Transverse colon (tissue), 4 donors: ENCODE results near the gene CNTNAP2. TPM values are rescaled to one million over a fixed set of nuclear protein-coding genes. Genes with fewer than 3 reads are reported as not detected.

Experiments used
- DNase-seq: peaks from one replicate; pipeline ENCODE4 v3.0.0-alpha.2; 2019
- H3K27ac ChIP-seq, 4 donors: fragments of 200-600 bp; sonication (generic); 2 replicates each; pipeline ENCODE4 v1.5.1; 2016 to 2018; ENCODE audit warnings: inconsistent platforms in 4 of 4
- H3K27me3 ChIP-seq: fragments of 200-600 bp; sonication (generic); 2 replicates; pipeline ENCODE4 v1.5.1; 2017; ENCODE audit warnings: inconsistent platforms
- H3K36me3 ChIP-seq, 4 donors: fragments of 200-600 bp; sonication (generic); 2 replicates each; pipeline ENCODE4 v1.5.1; 2017 to 2019; ENCODE audit warnings: inconsistent platforms in 4 of 4
- H3K4me1 ChIP-seq, 4 donors: fragments of 200-600 bp; sonication (generic); 2 replicates each; pipeline ENCODE4 v1.5.1; 2017 to 2020; ENCODE audit warnings: inconsistent platforms in 4 of 4
- H3K4me3 ChIP-seq, 4 donors: fragments of 200-600 bp; sonication (generic); 1 replicate in 1 of 4; 2 replicates in 3 of 4; pipeline versions ENCODE4 v1.5.1 to v1.6.1; 2017 to 2019; ENCODE audit warnings: inconsistent platforms in 4 of 4
- H3K9me3 ChIP-seq, 2 donors: fragments of 200-600 bp; sonication (generic); 2 replicates each; pipeline ENCODE4 v1.5.1; 2017 to 2019; ENCODE audit warnings: inconsistent platforms in 2 of 2
- EP300 ChIP-seq: sonication (generic); formaldehyde crosslinking; IDR thresholded peaks from one replicate; pipeline ENCODE4 v1.6.1; 2017; ENCODE audit warnings: antibody characterized with exemption, low read depth
- POLR2A ChIP-seq: fragments of 450-650 bp; IDR thresholded peaks from one replicate; pipeline ENCODE4 v1.6.1; 2016; ENCODE audit warnings: antibody characterized with exemption, mild to moderate bottlenecking, moderate library complexity
- POLR2AphosphoS5 ChIP-seq, 3 donors: sonication (generic); formaldehyde crosslinking; IDR thresholded peaks; one replicate each; pipeline ENCODE4 v1.6.1; 2016; ENCODE audit warnings: antibody characterized with exemption in 3 of 3
- WGBS, 2 donors: methylation state at CpG; one replicate each; pipeline ENCODE4 v1.1.5; 2018; ENCODE audit warnings: low coverage in 1 of 2; 5-methylcytosine and 5-hydroxymethylcytosine counted together
- in situ Hi-C, 4 donors: fragments of 200-750 bp; cut with MboI; loops; one replicate each; pipeline versions ENCODE4 v1.15.0 to v1.15.1; 2017; ENCODE audit warnings: low sequenced_read_pairs in 3 of 4, low pct_ligation_motif_present in 1 of 4, low pct_unique_long_range_greater_than_20kb in 1 of 4
- intact Hi-C: fragments of 100-400 bp; cut with DNase I; formaldehyde crosslinking; loops from one replicate; pipeline ENCODE4 v1.15.1; 2023; ENCODE audit warnings: low total_unique reads
- total RNA-seq, 4 donors: library from RNA; depleted of rRNA; stranded (reverse); fragments of >200 nt; gene quantifications; one replicate each; pipeline ENCODE4 v1.1.0, GENCODE V29; 2016
- TF ChIP-seq, protein P1 (sequence below), 5 experiments: fragments of 200-600 bp in 3 of 5; fragments of 450-650 bp in 2 of 5; sonication (generic) in 3 of 5; IDR thresholded peaks; 1 replicate in 2 of 5; 2 replicates in 3 of 5; pipeline ENCODE4 v1.5.1; 2016 to 2017; ENCODE audit warnings: antibody characterized with exemption in 5 of 5, inconsistent platforms in 3 of 5, mild to moderate bottlenecking in 2 of 5, moderate library complexity in 1 of 5

Gene CNTNAP2
- total RNA-seq, 4 donors from 2014 or later: 0.60 to 2.9 (median 2.4) TPM

DNA sequence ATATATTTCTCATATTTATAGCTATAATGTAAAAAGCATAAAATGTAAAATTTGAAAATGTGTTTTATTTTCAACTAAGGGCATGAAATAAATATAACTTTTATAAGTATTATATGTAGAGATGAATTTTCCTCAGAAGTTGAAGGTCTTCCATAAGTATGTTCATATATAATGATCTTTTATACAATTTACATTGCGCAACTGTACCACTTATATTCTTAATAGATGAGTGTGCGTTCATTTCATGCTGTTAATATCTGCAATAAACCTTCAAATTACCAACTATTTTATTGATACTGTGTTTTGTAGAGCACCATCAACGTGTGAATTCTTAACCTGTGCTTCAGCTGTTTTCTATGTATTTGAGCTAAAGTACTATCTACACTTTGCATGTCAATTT, 285.3 kb downstream of the CNTNAP2 start:
- in situ Hi-C loops: no loop called here
- Histone ChIP-seq H3K4me1 (no peaks in the 10 kb centered on the region), H3K27me3 (no peaks in the 10 kb centered on the region), H3K27ac (no peak overlapping the region), H3K4me3 (no peak overlapping the region), H3K9me3 (no peaks in the 10 kb centered on the region), H3K36me3 (no peaks in the 10 kb centered on the region)
- intact Hi-C loops: no loop called here
- DNase-seq: no peak
- TF ChIP-seq EP300 (no peak), POLR2AphosphoS5 (IDR thresholded peaks at IDR 0.05) (no peak), POLR2A (no peak)
- TF ChIP-seq, protein P1, sequence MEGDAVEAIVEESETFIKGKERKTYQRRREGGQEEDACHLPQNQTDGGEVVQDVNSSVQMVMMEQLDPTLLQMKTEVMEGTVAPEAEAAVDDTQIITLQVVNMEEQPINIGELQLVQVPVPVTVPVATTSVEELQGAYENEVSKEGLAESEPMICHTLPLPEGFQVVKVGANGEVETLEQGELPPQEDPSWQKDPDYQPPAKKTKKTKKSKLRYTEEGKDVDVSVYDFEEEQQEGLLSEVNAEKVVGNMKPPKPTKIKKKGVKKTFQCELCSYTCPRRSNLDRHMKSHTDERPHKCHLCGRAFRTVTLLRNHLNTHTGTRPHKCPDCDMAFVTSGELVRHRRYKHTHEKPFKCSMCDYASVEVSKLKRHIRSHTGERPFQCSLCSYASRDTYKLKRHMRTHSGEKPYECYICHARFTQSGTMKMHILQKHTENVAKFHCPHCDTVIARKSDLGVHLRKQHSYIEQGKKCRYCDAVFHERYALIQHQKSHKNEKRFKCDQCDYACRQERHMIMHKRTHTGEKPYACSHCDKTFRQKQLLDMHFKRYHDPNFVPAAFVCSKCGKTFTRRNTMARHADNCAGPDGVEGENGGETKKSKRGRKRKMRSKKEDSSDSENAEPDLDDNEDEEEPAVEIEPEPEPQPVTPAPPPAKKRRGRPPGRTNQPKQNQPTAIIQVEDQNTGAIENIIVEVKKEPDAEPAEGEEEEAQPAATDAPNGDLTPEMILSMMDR (IDR thresholded peaks at IDR 0.05): no peak
- 77 to 84% methylated on average over 3 of the region's 3 CpGs for WGBS, 2 donors

DNA sequence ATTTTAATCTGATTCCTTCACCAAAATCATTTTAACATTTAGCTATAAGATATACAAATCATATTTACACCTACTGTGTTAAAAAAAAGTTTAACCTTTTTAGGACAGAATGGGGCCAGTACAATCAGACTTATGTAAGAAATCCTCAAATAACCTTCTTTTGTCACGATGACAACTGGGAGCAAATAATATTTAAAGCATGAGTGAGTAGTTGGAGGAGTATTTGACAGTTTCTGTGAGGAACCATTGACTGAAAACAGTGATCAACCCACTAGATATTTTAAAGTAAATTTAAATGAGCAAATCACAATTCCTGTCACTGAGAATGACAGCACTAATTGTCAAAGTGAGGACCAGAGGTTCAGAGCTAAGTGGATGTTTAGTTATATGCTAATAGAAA, 289.1 kb downstream of the CNTNAP2 start:
- Histone ChIP-seq H3K9me3 (no peaks in the 10 kb centered on the region), H3K27me3 (no peaks in the 10 kb centered on the region), H3K36me3 (no peaks in the 10 kb centered on the region), H3K4me3 (no peak overlapping the region), H3K4me1 (no peaks in the 10 kb centered on the region), H3K27ac (no peak overlapping the region)
- TF ChIP-seq POLR2AphosphoS5 (IDR thresholded peaks at IDR 0.05) (no peak), POLR2A (no peak), EP300 (no peak)
- TF ChIP-seq, protein P1 (IDR thresholded peaks at IDR 0.05): no peak
- in situ Hi-C loops (no loop called here), intact Hi-C loops (no loop called here)
- 25 to 48% methylated on average over 1 of the region's 1 CpG for WGBS, 2 donors
- DNase-seq: no peak

DNA sequence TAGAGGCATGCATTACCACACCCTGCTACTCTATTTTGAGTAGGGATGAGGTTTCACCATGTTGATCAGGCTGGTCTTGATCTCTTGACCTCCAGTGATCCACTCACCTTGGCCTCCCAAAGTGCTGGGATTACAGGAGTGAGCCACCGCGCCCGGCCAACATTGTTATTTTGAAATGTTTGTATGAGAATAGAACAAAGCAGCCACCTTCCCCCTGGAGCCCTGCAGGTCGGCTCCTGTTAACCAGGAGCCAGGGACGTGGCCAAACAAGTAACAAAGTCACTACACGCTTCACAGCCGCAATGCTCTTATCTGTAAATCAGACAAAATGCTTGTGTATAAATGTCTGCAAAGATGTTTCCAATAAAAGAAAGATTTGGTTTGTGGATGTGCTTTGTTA, 295.4 kb downstream of the CNTNAP2 start:
- Histone ChIP-seq H3K36me3 (no peaks in the 10 kb centered on the region), H3K4me3 (no peak overlapping the region), H3K4me1 (no peaks in the 10 kb centered on the region), H3K9me3 (no peaks in the 10 kb centered on the region), H3K27ac (no peak overlapping the region), H3K27me3 (no peaks in the 10 kb centered on the region)
- TF ChIP-seq EP300 (no peak), POLR2AphosphoS5 (IDR thresholded peaks at IDR 0.05) (no peak), POLR2A (no peak)
- TF ChIP-seq, protein P1 (IDR thresholded peaks at IDR 0.05): no peak
- intact Hi-C loops (no loop called here), in situ Hi-C loops (no loop called here)
- no peak for DNase-seq
- WGBS, 2 donors: 84 to 100% methylated on average over 3 to 7 of the region's 7 CpGs

DNA sequence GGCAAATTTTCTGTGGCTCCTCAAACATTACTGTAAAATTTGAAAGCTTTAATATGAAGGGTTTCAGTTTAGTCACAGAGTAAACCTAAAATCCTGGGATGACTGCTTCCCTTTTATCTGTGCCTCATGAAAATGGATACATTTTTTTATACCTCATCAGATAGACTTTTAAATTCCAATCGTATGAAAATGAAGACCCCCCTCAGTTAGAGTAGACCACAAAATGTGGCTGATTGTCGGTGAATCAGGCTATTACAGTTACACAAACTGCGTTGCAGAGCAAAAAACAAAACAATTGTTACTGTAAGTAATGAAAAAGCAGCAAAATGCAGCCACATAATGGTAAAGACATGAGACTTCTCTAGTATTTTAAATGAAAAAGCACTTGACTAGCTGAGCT, 296.2 kb downstream of the CNTNAP2 start:
- Histone ChIP-seq H3K27me3 (no peaks in the 10 kb centered on the region), H3K4me3 (no peak overlapping the region), H3K27ac (no peak overlapping the region), H3K4me1 (no peaks in the 10 kb centered on the region), H3K9me3 (no peaks in the 10 kb centered on the region), H3K36me3 (no peaks in the 10 kb centered on the region)
- WGBS, 2 donors: 78 to 83% methylated on average over 3 of the region's 3 CpGs
- DNase-seq: no peak
- TF ChIP-seq EP300 (no peak), POLR2A (no peak), POLR2AphosphoS5 (IDR thresholded peaks at IDR 0.05) (no peak)
- TF ChIP-seq, protein P1 (IDR thresholded peaks at IDR 0.05): no peak
- in situ Hi-C loops: no loop called here
- intact Hi-C loops: no loop called here
